ENCODE measurements around the gene SLC16A12. TPM values are rescaled to one million over a fixed set of nuclear protein-coding genes. Genes with fewer than 3 reads are reported as not detected.

SLC16A12 gene
- total RNA-seq (not detected in 2 replicates), polyA plus RNA-seq (not detected in 2 replicates), polyA minus RNA-seq (not detected in 2 replicates), Bru-seq, nascent RNA (percentile 3 among the genes with signal in this experiment), BruChase-seq, experiment 1, labeled RNA remaining after a 6-hour chase (not detected), BruChase-seq, experiment 2, labeled RNA remaining after a 2-hour chase (percentile 2 among the genes with signal in this experiment)
- not detected in 2 replicates for polyA plus RNA-seq (2011; cell fraction: cytosol; rRNA removed)
- polyA plus RNA-seq (2011; cell fraction: nucleus; rRNA removed): not detected in 2 replicates
- not detected in 2 replicates for polyA plus RNA-seq (2012)
- polyA minus RNA-seq (2011; cell fraction: cytosol; rRNA and poly(A)+ RNA removed): not detected
- not detected in 2 replicates for polyA minus RNA-seq (2011; cell fraction: nucleus; rRNA and poly(A)+ RNA removed)
- long read RNA-seq: 0 reads

GRCh38 chr10:89535171-89536012, at the start of gene SLC16A12:
TSS of gene SLC16A12 (minus strand) at chr10:89535594. CDS start at chr10:89462578, 73,016 bp downstream.
- H3K79me2 ChIP-seq (ENCODE audit: control insufficient read depth, insufficient read depth, low read length): no peaks in the 10 kb centered on the region
- dilution Hi-C loops (cut with MboI; ENCODE audit: extremely low pct_ligation_motif_present, low sequenced_read_pairs): no loop called here
- H3K27me3 ChIP-seq (ENCODE audit: control insufficient read depth in 2 of 2, insufficient read depth in 2 of 2, low read length in 2 of 2): peaks cover 33 to 63% of the 10 kb centered on the region in 2 experiments
- peak; percentile 57 for FAIRE-seq
- no peak within 1 kb of the TSS for H3K27ac ChIP-seq (ENCODE audit: insufficient read depth, low read depth, low read length)
- intact Hi-C loops (cut with micrococcal nuclease): loop anchor here (1.0 kb wide), 1 partner anchor 18 kb away; no protein-coding TSS in a partner anchor
- no peaks in the 10 kb centered on the region for H3K9me3 ChIP-seq (replicated peaks; ENCODE audit: control insufficient read depth, insufficient read depth, low read length)
- H2AFZ ChIP-seq (ENCODE audit: low read depth, low read length): peak within 1 kb of the TSS; percentile 60
- H4K20me1 ChIP-seq (replicated peaks; ENCODE audit: control insufficient read depth, extremely low read depth, insufficient read depth, low read length): no peaks in the 10 kb centered on the region
- DNase-seq (ENCODE audit: low read depth, low spot score): no peak
- H3K36me3 ChIP-seq (ENCODE audit: control insufficient read depth in 2 of 2, extremely low read depth in 1 of 2, insufficient read depth in 2 of 2, low read length in 2 of 2): no peaks in the 10 kb centered on the region
- CTCF ChIA-PET: interaction anchor here (0.6 to 1.4 kb wide), 6 partner anchors 14 to 111 kb away, joined by 3 to 5 read pairs (median 4); no protein-coding TSS in a partner anchor
- POLR2A ChIA-PET: no interaction called here
- TF ChIP-seq JUN (IDR thresholded peaks at IDR 0.05; ENCODE audit: borderline replicate concordance, insufficient read depth, insufficient read length, low read depth) (no peak), EZH2 (IDR thresholded peaks at IDR 0.05; ENCODE audit: borderline replicate concordance, low read depth, low read length, severe bottlenecking) (peak; percentile 55)
- H3K4me3 ChIP-seq (replicated peaks in 1 of 3; ENCODE audit: insufficient read depth in 1 of 3, low read depth in 1 of 3, low read length in 3 of 3): peak within 1 kb of the TSS in 2 of 3 experiments; percentile 31 to 38
- H3K9me1 ChIP-seq (replicated peaks; ENCODE audit: control insufficient read depth, extremely low read depth, insufficient read depth, low read length): no peaks in the 10 kb centered on the region
- H3K4me1 ChIP-seq (ENCODE audit: control insufficient read depth, extremely low read depth, insufficient read depth, low read length): peaks cover 3% of the 10 kb centered on the region
- no peak within 1 kb of the TSS for H3K9ac ChIP-seq (replicated peaks; ENCODE audit: extremely low read depth, insufficient read depth, low read length)
- peak within 1 kb of the TSS; percentile 48 for H3K4me2 ChIP-seq (ENCODE audit: insufficient read depth, low read length)
- no TSS peak for BruUV-seq (replicated peaks)

GRCh38 chr10:89582022-89582421, 46.6 kb upstream of the SLC16A12 start:
- dilution Hi-C loops (cut with MboI; ENCODE audit: extremely low pct_ligation_motif_present, low sequenced_read_pairs) (no loop called here), intact Hi-C loops (cut with micrococcal nuclease) (no loop called here)
- H3K4me3 ChIP-seq (replicated peaks in 1 of 3; ENCODE audit: insufficient read depth in 1 of 3, low read depth in 1 of 3, low read length in 3 of 3): no peak overlapping the region
- no peak for FAIRE-seq
- H3K27ac ChIP-seq (ENCODE audit: insufficient read depth, low read depth, low read length): no peak overlapping the region
- no peaks in the 10 kb centered on the region for H3K27me3 ChIP-seq (ENCODE audit: control insufficient read depth in 2 of 2, insufficient read depth in 2 of 2, low read length in 2 of 2)
- POLR2A ChIA-PET: no interaction called here
- H3K9ac ChIP-seq (replicated peaks; ENCODE audit: extremely low read depth, insufficient read depth, low read length): no peak overlapping the region
- BruUV-seq (replicated peaks): no TSS peak
- H3K4me2 ChIP-seq (ENCODE audit: insufficient read depth, low read length): no peak overlapping the region
- no peaks in the 10 kb centered on the region for H3K4me1 ChIP-seq (ENCODE audit: control insufficient read depth, extremely low read depth, insufficient read depth, low read length)
- no peaks in the 10 kb centered on the region for H3K9me3 ChIP-seq (replicated peaks; ENCODE audit: control insufficient read depth, insufficient read depth, low read length)
- no peaks in the 10 kb centered on the region for H3K79me2 ChIP-seq (ENCODE audit: control insufficient read depth, insufficient read depth, low read length)
- H2AFZ ChIP-seq (ENCODE audit: low read depth, low read length): no peak overlapping the region
- H4K20me1 ChIP-seq (replicated peaks; ENCODE audit: control insufficient read depth, extremely low read depth, insufficient read depth, low read length): no peaks in the 10 kb centered on the region
- TF ChIP-seq FOS (IDR thresholded peaks at IDR 0.05; ENCODE audit: borderline replicate concordance, insufficient read depth, low read length) (no peak), MYC (IDR thresholded peaks at IDR 0.05; ENCODE audit: low read depth, low read length) (no peak), MAX (IDR thresholded peaks at IDR 0.05; ENCODE audit: insufficient read depth, insufficient read length) (no peak), JUN (IDR thresholded peaks at IDR 0.05; ENCODE audit: borderline replicate concordance, insufficient read depth, insufficient read length, low read depth) (no peak), POLR2A (IDR thresholded peaks at IDR 0.05; ENCODE audit: low read depth, low read length) (no peak), GATA2 (IDR thresholded peaks at IDR 0.05; ENCODE audit: insufficient read depth, insufficient read length, low read depth, low read length) (no peak), EZH2 (IDR thresholded peaks at IDR 0.05; ENCODE audit: borderline replicate concordance, low read depth, low read length, severe bottlenecking) (no peak), CTCF (IDR thresholded peaks at IDR 0.05; ENCODE audit: extremely low read depth in 1 of 2, insufficient read depth in 1 of 2, low read depth in 1 of 2, low read length in 2 of 2) (no peak), POLR2AphosphoS5 (IDR thresholded peaks at IDR 0.05; ENCODE audit: insufficient read depth, low read depth, low read length) (no peak)
- H3K36me3 ChIP-seq (ENCODE audit: control insufficient read depth in 2 of 2, extremely low read depth in 1 of 2, insufficient read depth in 2 of 2, low read length in 2 of 2): no peaks in the 10 kb centered on the region
- DNase-seq (ENCODE audit: low read depth, low spot score): no peak
- CTCF ChIA-PET: interaction anchor here (0.8 to 1.1 kb wide), 2 partner anchors 13 to 19 kb away, joined by 3 to 4 read pairs; no protein-coding TSS in a partner anchor
- H3K9me1 ChIP-seq (replicated peaks; ENCODE audit: control insufficient read depth, extremely low read depth, insufficient read depth, low read length): no peaks in the 10 kb centered on the region

Data from endothelial cell of umbilical vein (primary cell).